HepG2 (cell line): ENCODE measurements around the gene CCR2. TPM values are rescaled to one million over a fixed set of nuclear protein-coding genes. Genes with fewer than 3 reads are reported as not detected.

Experiments
- ATAC-seq: fragments of 200-7000 bp; cut with Tn5 transposase; 3 replicates; pipeline ENCODE4 v1.9.1; 2020; ENCODE audit warnings: mild to moderate bottlenecking, moderate library complexity
- BruUV-seq: library from RNA; stranded (reverse); fragments of 400-500 nt; replicated peaks from 2 replicates; lab custom pipeline; 2021; lab: Mats Ljungman, UMichigan
- CTCF ChIA-PET: fragments of 300-600 bp; formaldehyde crosslinking; extraction: SDS; loops from one replicate; lab custom pipeline; 2021; ENCODE audit warnings: low total read pairs, inconsistent platforms, low intra/inter-chr PET ratio; lab: Yijun Ruan, JAX
- POLR2A ChIA-PET: fragments of 350-600 bp; sonication (Branson Sonifier 250); formaldehyde crosslinking; loops from one replicate; lab custom pipeline; 2020; ENCODE audit warnings: antibody characterized with exemption, inconsistent platforms; lab: Yijun Ruan, JAX
- DNase-seq: peaks from one replicate; pipeline ENCODE4 v3.0.0-alpha.2; 2015; ENCODE audit warnings: low spot score
- FAIRE-seq: peaks from 3 replicates; lab custom pipeline; 2011; peaks lifted over from hg19 to GRCh38; lab: Jason Lieb, UNC
- H2AFZ ChIP-seq: one replicate; pipeline ENCODE4 v1.6.1; 2011; ENCODE audit warnings: low read length, inconsistent platforms
- H3K27ac ChIP-seq: fragments of 300-600 bp; 3 replicates; pipeline ENCODE4 v1.8.0; 2011; ENCODE audit warnings: mixed run types, mild to moderate bottlenecking, mixed read lengths, low read length, inconsistent platforms; ENCODE audit not compliant: insufficient read depth; ENCODE audit errors: extremely low read length
- H3K27me3 ChIP-seq, 2 experiments: fragments of 200-600 bp in 1 of 2; 2 replicates in 1 of 2; 3 replicates in 1 of 2; pipeline versions ENCODE4 v1.6.0 to v1.8.0; 2011; ENCODE audit warnings: low read length in 2 of 2, mild to moderate bottlenecking in 2 of 2, moderate library complexity in 2 of 2, inconsistent platforms in 1 of 2; ENCODE audit not compliant: insufficient read depth in 2 of 2, control insufficient read depth in 1 of 2
- H3K36me3 ChIP-seq, 2 experiments: fragments of 200-600 bp in 1 of 2; replicated peaks in 1 of 2; 2 replicates in 1 of 2; 3 replicates in 1 of 2; pipeline versions ENCODE4 v1.5.1 to v1.8.0; 2011; ENCODE audit warnings: low read length in 2 of 2, inconsistent platforms in 1 of 2; ENCODE audit not compliant: insufficient read depth in 2 of 2, control insufficient read depth in 1 of 2
- H3K4me1 ChIP-seq: 2 replicates; pipeline ENCODE4 v1.5.1; 2012; ENCODE audit warnings: low read length, inconsistent platforms; ENCODE audit not compliant: insufficient read depth
- H3K4me2 ChIP-seq: 2 replicates; pipeline ENCODE4 v1.6.0; 2011; ENCODE audit warnings: low read depth, low read length, inconsistent platforms
- H3K4me3 ChIP-seq, 3 experiments: fragments of 200-600 bp in 1 of 3; sonication (generic), shearing (Covaris generic) in 1 of 3; replicated peaks in 1 of 3; 2 replicates each; pipeline ENCODE4 v1.5.1; 2011 to 2016; ENCODE audit warnings: low read length in 3 of 3, inconsistent platforms in 2 of 3, low read depth in 2 of 3, mild to moderate bottlenecking in 2 of 3, control low read depth in 1 of 3, mixed read lengths in 1 of 3; ENCODE audit not compliant: insufficient read depth in 1 of 3
- H3K79me2 ChIP-seq: one replicate; pipeline ENCODE4 v1.6.1; 2011; ENCODE audit warnings: low read length, inconsistent platforms; ENCODE audit not compliant: insufficient read depth
- H3K9ac ChIP-seq: 2 replicates; pipeline ENCODE4 v1.6.0; 2011; ENCODE audit warnings: mild to moderate bottlenecking, low read depth, low read length, inconsistent platforms; ENCODE audit not compliant: insufficient read depth
- H3K9me3 ChIP-seq: 2 replicates; pipeline ENCODE4 v1.5.1; 2012; ENCODE audit warnings: mild to moderate bottlenecking, low read length
- H4K20me1 ChIP-seq: 2 replicates; pipeline ENCODE4 v1.6.0; 2011; ENCODE audit warnings: inconsistent platforms, mild to moderate bottlenecking, low read length, moderate library complexity; ENCODE audit not compliant: insufficient read depth
- AHR ChIP-seq: IDR thresholded peaks from 2 replicates; pipeline ENCODE4 v1.6.1; 2018; ENCODE audit warnings: missing genetic modification reagents, missing compliant biosample characterization
- HNRNPH1 ChIP-seq: fragments of 200-400 bp; formaldehyde crosslinking; optimal IDR thresholded peaks from 2 replicates; pipeline ENCODE3; 2017; ENCODE audit warnings: mild to moderate bottlenecking, low read depth, low read length
- HOMEZ ChIP-seq: IDR thresholded peaks from 2 replicates; pipeline ENCODE4 v1.6.1; 2016; ENCODE audit warnings: low read depth
- MYPOP ChIP-seq: sonication (generic); formaldehyde crosslinking; IDR thresholded peaks from 2 replicates; pipeline ENCODE4 v1.8.1; 2023; ENCODE audit warnings: mild to moderate bottlenecking, moderate library complexity, missing genetic modification reagents
- SMARCC2 ChIP-seq: fragments of 450-650 bp; IDR thresholded peaks from 2 replicates; pipeline ENCODE4 v1.6.1; 2017; ENCODE audit warnings: antibody characterized with exemption, mild to moderate bottlenecking
- TAF1 ChIP-seq: sonication (generic); formaldehyde crosslinking; IDR thresholded peaks from 2 replicates; pipeline ENCODE4 v1.4.0; 2020; ENCODE audit warnings: missing genetic modification reagents
- TRIM22 ChIP-seq: fragments of 450-650 bp; IDR thresholded peaks from 2 replicates; pipeline ENCODE4 v1.6.1; 2017
- ZFP91 ChIP-seq: sonication (generic); formaldehyde crosslinking; IDR thresholded peaks from 2 replicates; pipeline ENCODE4 v1.9.0; 2022; ENCODE audit warnings: missing genetic modification reagents, mild to moderate bottlenecking, borderline replicate concordance
- ZNF75D ChIP-seq: sonication (generic); formaldehyde crosslinking; IDR thresholded peaks from 2 replicates; pipeline ENCODE4 v1.8.1; 2023; ENCODE audit warnings: missing genetic modification reagents, mild to moderate bottlenecking, borderline replicate concordance
- WGBS: methylation state at CpG from one replicate; pipeline ENCODE4 v1.1.6; 2017; ENCODE audit warnings: low lambda C conversion rate; 5-methylcytosine and 5-hydroxymethylcytosine counted together
- in situ Hi-C: cut with HindIII; loops from 2 replicates; pipeline ENCODE4 v1.10.0; 2017; ENCODE audit warnings: low pct_unique_long_range_greater_than_20kb; ENCODE audit not compliant: extremely low pct_ligation_motif_present
- intact Hi-C: fragments of 100-400 bp; cut with micrococcal nuclease; formaldehyde crosslinking; loops from one replicate; pipeline ENCODE4 v1.10.0; 2022; ENCODE audit not compliant: unreplicated experiment
- polyA plus RNA-seq, 8 experiments: library from polyadenylated mRNA; depleted of rRNA in 3 of 8; stranded (reverse) in 7 of 8; unstranded in 1 of 8; fragments of >200 nt; fragmentation: Illumina TruSeq in 4 of 8; extraction: Trizol in 4 of 8; gene quantifications; 2 replicates each; pipeline versions ENCODE4 v1.2.1 to v1.2.3, GENCODE V29; 2011 to 2016; ENCODE audit warnings: low read depth in 4 of 8, missing spikeins in 1 of 8, mixed read lengths in 1 of 8; ENCODE audit not compliant: insufficient read depth in 1 of 8
- total RNA-seq, 5 experiments: library from RNA; depleted of rRNA; stranded (reverse); fragments of >200 nt; fragmentation: Illumina TruSeq; extraction: Trizol; gene quantifications; 2 replicates each; pipeline ENCODE4 v1.2.3, GENCODE V29; 2016; ENCODE audit warnings: low read depth in 1 of 5

CCR2 gene
- total and polyA plus RNA-seq, 2 of the 13 experiments (the other 11 are each of a cell fraction or from before 2014, with no cell fraction given), result not detected

- FAIRE-seq (no peak), DNase-seq (no peak), ATAC-seq (no peak)
- Histone ChIP-seq H2AFZ (no peak overlapping the region), H3K4me3 (no peak overlapping the region), H3K4me2 (no peak overlapping the region), H3K27me3 (peaks cover 0 to 9% of the 10 kb centered on the region in 2 experiments; a peak in 2 of 5 replicates), H3K9ac (no peak overlapping the region), H3K27ac (no peak overlapping the region), H3K36me3 (no peaks in the 10 kb centered on the region), H3K4me1 (no peaks in the 10 kb centered on the region), H3K9me3 (no peaks in the 10 kb centered on the region), H3K79me2 (no peaks in the 10 kb centered on the region), H4K20me1 (no peaks in the 10 kb centered on the region)
- 0% methylated on average over 2 of the region's 6 CpGs for WGBS
- intact Hi-C loops (no loop called here), in situ Hi-C loops (no loop called here)
- BruUV-seq, result no TSS peak
- no peak for TF ChIP-seq TAF1
- no peak for TF ChIP-seq AHR
- TF ChIP-seq ZFP91 (CRISPR knock-in tag), result no peak
- no peak for TF ChIP-seq ZNF75D (CRISPR knock-in tag)
- no peak for TF ChIP-seq MYPOP (CRISPR knock-in tag)
- no peak for TF ChIP-seq SMARCC2
- TF ChIP-seq TRIM22, result no peak
- no peak for TF ChIP-seq HOMEZ (CRISPR knock-in tag)
- no peak for TF ChIP-seq HNRNPH1
- CTCF ChIA-PET, result no interaction called here
- POLR2A ChIA-PET, result no interaction called here
Observed at GRCh38 chr3:46360907-46361306, 7.0 kb downstream of the CCR2 start.
